ENCODE measurements around the gene TOMM20. TPM values are rescaled to one million over a fixed set of nuclear protein-coding genes. Genes with fewer than 3 reads are reported as not detected.

Gene TOMM20
- total RNA-seq, 1 donor from 2014 or later, result 212 TPM

DNA sequence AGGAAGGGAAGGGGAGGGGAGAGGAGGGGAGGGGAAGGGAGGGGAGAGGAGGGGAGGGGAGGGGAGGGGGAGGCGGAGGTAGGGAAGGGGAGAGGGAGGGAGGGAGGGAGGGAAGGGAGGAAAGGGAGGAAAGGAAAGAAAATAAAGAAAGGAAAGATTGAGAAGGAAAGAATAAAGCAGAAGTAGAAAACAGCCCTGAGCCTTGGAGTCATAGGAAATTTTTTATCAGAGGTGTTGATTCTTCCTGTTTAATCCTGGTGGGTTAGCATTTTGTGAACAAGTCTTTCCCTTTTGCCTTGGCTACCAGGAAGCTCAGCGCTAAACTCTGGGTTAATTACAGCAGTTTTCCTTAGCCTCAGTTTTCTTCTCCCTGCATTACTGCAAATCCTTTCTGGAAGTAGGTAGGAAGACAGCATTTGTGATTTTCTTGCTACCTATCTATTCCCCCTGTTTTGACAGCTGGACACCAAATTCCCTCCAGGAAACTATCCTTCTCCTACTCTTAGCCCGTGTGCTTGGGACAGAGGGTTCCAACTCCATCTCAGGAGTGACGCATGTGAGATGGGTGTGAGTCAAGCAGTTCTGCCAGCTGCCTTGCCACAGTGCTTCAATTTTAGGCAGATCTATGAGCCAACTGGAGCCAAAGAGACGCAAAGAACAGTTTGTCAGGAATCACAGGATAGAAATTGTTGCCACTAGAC is 26.9 kb downstream of the TOMM20 start:
- H3K27me3 ChIP-seq, result peaks cover 5% of the 10 kb centered on the region
- Mint-ChIP-seq H3K36me3 (no peaks in the 10 kb centered on the region), H3K27ac (no peak overlapping the region), H3K9me3 (no peaks in the 10 kb centered on the region), H3K27me3 (ENCODE audit: insufficient read depth, low read depth) (peaks cover 5% of the 10 kb centered on the region), H3K4me1 (peaks cover 26% of the 10 kb centered on the region), H3K4me3 (no peak overlapping the region)
- H3K9me3 ChIP-seq (ENCODE audit: low read depth), result no peaks in the 10 kb centered on the region
- no peak overlapping the region for H3K4me3 ChIP-seq
- H2AFZ ChIP-seq (replicated peaks), result no peak overlapping the region
- TF ChIP-seq EZH2 (IDR thresholded peaks at IDR 0.05), result no peak
- TF ChIP-seq EZH2phosphoT487 (IDR thresholded peaks at IDR 0.05), result no peak
- TF ChIP-seq, protein P1, sequence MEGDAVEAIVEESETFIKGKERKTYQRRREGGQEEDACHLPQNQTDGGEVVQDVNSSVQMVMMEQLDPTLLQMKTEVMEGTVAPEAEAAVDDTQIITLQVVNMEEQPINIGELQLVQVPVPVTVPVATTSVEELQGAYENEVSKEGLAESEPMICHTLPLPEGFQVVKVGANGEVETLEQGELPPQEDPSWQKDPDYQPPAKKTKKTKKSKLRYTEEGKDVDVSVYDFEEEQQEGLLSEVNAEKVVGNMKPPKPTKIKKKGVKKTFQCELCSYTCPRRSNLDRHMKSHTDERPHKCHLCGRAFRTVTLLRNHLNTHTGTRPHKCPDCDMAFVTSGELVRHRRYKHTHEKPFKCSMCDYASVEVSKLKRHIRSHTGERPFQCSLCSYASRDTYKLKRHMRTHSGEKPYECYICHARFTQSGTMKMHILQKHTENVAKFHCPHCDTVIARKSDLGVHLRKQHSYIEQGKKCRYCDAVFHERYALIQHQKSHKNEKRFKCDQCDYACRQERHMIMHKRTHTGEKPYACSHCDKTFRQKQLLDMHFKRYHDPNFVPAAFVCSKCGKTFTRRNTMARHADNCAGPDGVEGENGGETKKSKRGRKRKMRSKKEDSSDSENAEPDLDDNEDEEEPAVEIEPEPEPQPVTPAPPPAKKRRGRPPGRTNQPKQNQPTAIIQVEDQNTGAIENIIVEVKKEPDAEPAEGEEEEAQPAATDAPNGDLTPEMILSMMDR (IDR thresholded peaks at IDR 0.05), result no peak
- no peak overlapping the region for H3K27ac ChIP-seq
- no peaks in the 10 kb centered on the region for H3K4me1 ChIP-seq
- H3K9ac ChIP-seq, result no peak overlapping the region
- H3K79me2 ChIP-seq (ENCODE audit: low read depth), result no peaks in the 10 kb centered on the region
- H3K36me3 ChIP-seq, result no peaks in the 10 kb centered on the region
- DNase-seq (ENCODE audit: low spot score), result no peak
- H3F3A ChIP-seq (ENCODE audit: low read depth), result peaks cover 30% of the 10 kb centered on the region
- H4K20me1 ChIP-seq (ENCODE audit: low read depth), result peaks cover 7% of the 10 kb centered on the region
- no peak overlapping the region for H3K4me2 ChIP-seq

DNA sequence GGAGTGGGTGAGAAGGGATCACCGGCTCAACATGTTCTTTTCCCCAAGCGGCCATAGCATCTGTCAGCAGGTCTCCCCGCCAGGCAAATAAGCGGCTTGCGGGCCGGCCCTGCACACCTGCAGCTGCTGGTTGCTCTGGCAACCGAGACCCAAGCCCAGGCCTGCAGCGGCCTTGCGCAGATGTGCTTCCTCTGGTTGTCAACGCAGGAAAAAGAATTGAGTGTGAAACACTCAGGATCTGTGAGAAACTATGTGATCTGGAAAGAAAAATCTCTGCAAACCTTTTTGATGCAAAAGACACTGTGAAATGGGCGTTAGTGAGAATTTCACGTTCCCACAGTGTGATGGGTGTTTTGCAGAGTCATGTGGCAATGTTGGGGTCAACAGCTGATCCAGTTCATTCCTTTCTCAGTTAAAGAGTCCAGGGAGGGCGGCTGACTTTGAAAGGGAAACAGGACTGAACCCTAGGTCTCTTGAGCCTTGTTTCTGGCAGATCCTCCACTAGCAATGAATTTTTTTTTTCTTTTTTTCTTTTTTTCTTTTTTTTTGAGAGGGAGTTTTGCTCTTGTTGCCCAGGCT is 28.4 kb downstream of the TOMM20 start:
- Histone ChIP-seq H3K9me3 (ENCODE audit: low read depth) (no peaks in the 10 kb centered on the region), H3K4me1 (no peaks in the 10 kb centered on the region), H3K27me3 (peaks cover 5% of the 10 kb centered on the region), H3K27ac (no peak overlapping the region), H4K20me1 (ENCODE audit: low read depth) (peaks cover 5% of the 10 kb centered on the region), H3K4me2 (no peak overlapping the region), H3K79me2 (ENCODE audit: low read depth) (no peaks in the 10 kb centered on the region), H3K9ac (no peak overlapping the region), H3F3A (ENCODE audit: low read depth) (peaks cover 16% of the 10 kb centered on the region), H3K36me3 (no peaks in the 10 kb centered on the region), H2AFZ (replicated peaks) (no peak overlapping the region), H3K4me3 (no peak overlapping the region)
- Mint-ChIP-seq H3K9me3 (no peaks in the 10 kb centered on the region), H3K4me3 (no peak overlapping the region), H3K4me1 (peaks cover 26% of the 10 kb centered on the region), H3K36me3 (no peaks in the 10 kb centered on the region), H3K27ac (peak overlapping the region; percentile 54), H3K27me3 (ENCODE audit: insufficient read depth, low read depth) (peaks cover 5% of the 10 kb centered on the region)
- DNase-seq (ENCODE audit: low spot score), result peak; percentile 57
- no peak for TF ChIP-seq EZH2 (IDR thresholded peaks at IDR 0.05)
- TF ChIP-seq EZH2phosphoT487 (IDR thresholded peaks at IDR 0.05), result no peak
- TF ChIP-seq, protein P1 (IDR thresholded peaks at IDR 0.05), result no peak

DNA sequence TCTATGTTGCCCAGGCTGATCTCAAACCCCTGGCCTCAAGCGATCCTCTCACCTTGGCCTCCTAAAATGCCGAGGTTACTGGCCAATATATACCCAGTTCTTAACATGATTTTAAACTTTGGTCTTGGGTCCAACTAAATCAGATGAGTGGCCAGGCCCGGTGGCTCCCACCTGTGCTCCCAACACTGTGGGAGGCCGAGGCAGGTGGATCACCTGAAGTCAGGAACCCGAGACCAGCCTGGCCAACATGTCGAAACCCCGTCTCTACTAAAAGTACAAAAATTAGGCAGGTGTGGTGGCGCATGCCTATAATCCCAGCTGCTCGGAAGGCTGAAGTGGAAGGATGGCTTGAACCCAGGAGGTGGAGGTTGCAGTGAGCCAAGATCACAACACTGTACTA is 29.6 kb downstream of the TOMM20 start:
- no peak overlapping the region for H3K27ac Mint-ChIP-seq
- Histone ChIP-seq H3F3A (ENCODE audit: low read depth) (peaks cover 10% of the 10 kb centered on the region), H3K9ac (no peak overlapping the region), H3K9me3 (ENCODE audit: low read depth) (no peaks in the 10 kb centered on the region), H4K20me1 (ENCODE audit: low read depth) (no peaks in the 10 kb centered on the region), H2AFZ (replicated peaks) (no peak overlapping the region), H3K36me3 (no peaks in the 10 kb centered on the region), H3K4me3 (no peak overlapping the region), H3K4me1 (no peaks in the 10 kb centered on the region), H3K79me2 (ENCODE audit: low read depth) (no peaks in the 10 kb centered on the region), H3K27ac (no peak overlapping the region), H3K4me2 (no peak overlapping the region), H3K27me3 (peaks cover 4% of the 10 kb centered on the region)
- TF ChIP-seq EZH2 (IDR thresholded peaks at IDR 0.05), result no peak
- TF ChIP-seq EZH2phosphoT487 (IDR thresholded peaks at IDR 0.05), result no peak
- TF ChIP-seq, protein P1 (IDR thresholded peaks at IDR 0.05), result no peak
- H3K4me3 Mint-ChIP-seq, result no peak overlapping the region
- no peak for DNase-seq (ENCODE audit: low spot score)
- peaks cover 5% of the 10 kb centered on the region for H3K27me3 Mint-ChIP-seq (ENCODE audit: insufficient read depth, low read depth)
- peaks cover 16% of the 10 kb centered on the region for H3K4me1 Mint-ChIP-seq
- no peaks in the 10 kb centered on the region for H3K36me3 Mint-ChIP-seq
- H3K9me3 Mint-ChIP-seq, result no peaks in the 10 kb centered on the region

All from neural progenitor cell (in vitro differentiated cells).